ENCODE measurements around the gene PRKCH. TPM values are rescaled to one million over a fixed set of nuclear protein-coding genes. Genes with fewer than 3 reads are reported as not detected.

Gene PRKCH
- total RNA-seq, 1 experiment from 2014 or later: 170 TPM

GRCh38 chr14:61466905-61467280 is 145.5 kb downstream of the PRKCH start:
- H3K36me3 ChIP-seq (ENCODE audit: low read depth, low read length): 0 out of 2 replicates have a peak, but pooled peaks cover 2% of the 10 kb centered on the region
- TF ChIP-seq EZH2 (IDR thresholded peaks at IDR 0.05; ENCODE audit: low read length, unreplicated experiment) (no peak), CTCF (conservative IDR thresholded peaks at IDR 0.05; ENCODE audit: low read depth, low read length) (no peak), EZH2phosphoT487 (IDR thresholded peaks at IDR 0.05; ENCODE audit: borderline replicate concordance, low read length) (no peak)
- no TSS peak for BruUV-seq (replicated peaks)
- peaks cover 12% of the 10 kb centered on the region for H3K79me2 ChIP-seq (ENCODE audit: low read length)
- no peak overlapping the region for H3K4me3 ChIP-seq (ENCODE audit: low read length)
- no peak overlapping the region for H3K4me2 ChIP-seq (ENCODE audit: low read length)
- no peaks in the 10 kb centered on the region for H3K9me2 ChIP-seq (replicated peaks; ENCODE audit: low read length)
- H3F3A ChIP-seq (ENCODE audit: low read length, unreplicated experiment): no peaks in the 10 kb centered on the region
- no peaks in the 10 kb centered on the region for H4K20me1 ChIP-seq (ENCODE audit: low read length)
- peaks cover 57% of the 10 kb centered on the region for H3K4me1 ChIP-seq (ENCODE audit: insufficient read depth, low read length)
- no peaks in the 10 kb centered on the region for H3K27me3 ChIP-seq (ENCODE audit: low read length)
- no peak for ATAC-seq
- ChIA-PET CTCF (interaction anchor here (0.6 kb wide), 1 partner anchor 11 kb away, joined by 3 read pairs; no protein-coding TSS in a partner anchor), POLR2A (ENCODE audit: unreplicated experiment) (no interaction called here)
- H3K27ac ChIP-seq (ENCODE audit: low read length): peak overlapping the region; percentile 44; the same call in 1 of the 2 replicates
- H2AFZ ChIP-seq (ENCODE audit: low read length): no peak overlapping the region
- no peak overlapping the region; the same call in 1 of the 2 replicates for H3K9ac ChIP-seq (ENCODE audit: low read length)
- H3K9me3 ChIP-seq (ENCODE audit: low read length): no peaks in the 10 kb centered on the region
- intact Hi-C loops (cut with micrococcal nuclease): no loop called here
- no peak for DNase-seq

- Histone ChIP-seq H3K9me3 (ENCODE audit: low read length) (no peaks in the 10 kb centered on the region), H3K27ac (ENCODE audit: low read length) (no peak overlapping the region), H3F3A (ENCODE audit: low read length, unreplicated experiment) (no peaks in the 10 kb centered on the region), H3K4me3 (ENCODE audit: low read length) (no peak overlapping the region), H3K79me2 (ENCODE audit: low read length) (peaks cover 12% of the 10 kb centered on the region), H3K36me3 (ENCODE audit: low read depth, low read length) (0 out of 2 replicates have a peak, but pooled peaks cover 2% of the 10 kb centered on the region), H3K9ac (ENCODE audit: low read length) (no peak overlapping the region), H3K4me1 (ENCODE audit: insufficient read depth, low read length) (peaks cover 54% of the 10 kb centered on the region), H3K4me2 (ENCODE audit: low read length) (no peak overlapping the region), H4K20me1 (ENCODE audit: low read length) (no peaks in the 10 kb centered on the region), H3K9me2 (replicated peaks; ENCODE audit: low read length) (no peaks in the 10 kb centered on the region), H3K27me3 (ENCODE audit: low read length) (no peaks in the 10 kb centered on the region), H2AFZ (ENCODE audit: low read length) (no peak overlapping the region)
- ChIA-PET CTCF (interaction anchor here (0.6 kb wide), 1 partner anchor 12 kb away, joined by 3 read pairs; no protein-coding TSS in a partner anchor), POLR2A (ENCODE audit: unreplicated experiment) (no interaction called here)
- TF ChIP-seq CTCF (conservative IDR thresholded peaks at IDR 0.05; ENCODE audit: low read depth, low read length): no peak
- TF ChIP-seq EZH2phosphoT487 (IDR thresholded peaks at IDR 0.05; ENCODE audit: borderline replicate concordance, low read length): no peak
- no peak for TF ChIP-seq EZH2 (IDR thresholded peaks at IDR 0.05; ENCODE audit: low read length, unreplicated experiment)
- ATAC-seq (no peak), DNase-seq (no peak)
- intact Hi-C loops (cut with micrococcal nuclease): no loop called here
- BruUV-seq (replicated peaks): no TSS peak
These were observed 145.9 kb downstream of the PRKCH start for GRCh38 chr14:61467296-61467695.

GRCh38 chr14:61468063-61468825 is 146.9 kb downstream of the PRKCH start:
- POLR2A ChIA-PET (ENCODE audit: unreplicated experiment): interaction anchor here (0.5 kb wide), 1 partner anchor 79 kb away, joined by 12 read pairs; no protein-coding TSS in a partner anchor
- Histone ChIP-seq H2AFZ (ENCODE audit: low read length) (no peak overlapping the region), H3K9ac (ENCODE audit: low read length) (no peak overlapping the region), H3K27me3 (ENCODE audit: low read length) (no peaks in the 10 kb centered on the region), H3K4me1 (ENCODE audit: insufficient read depth, low read length) (peaks cover 54% of the 10 kb centered on the region), H3K9me2 (replicated peaks; ENCODE audit: low read length) (no peaks in the 10 kb centered on the region), H3K4me3 (ENCODE audit: low read length) (no peak overlapping the region), H4K20me1 (ENCODE audit: low read length) (no peaks in the 10 kb centered on the region), H3K9me3 (ENCODE audit: low read length) (no peaks in the 10 kb centered on the region), H3K27ac (ENCODE audit: low read length) (no peak overlapping the region), H3K36me3 (ENCODE audit: low read depth, low read length) (0 out of 2 replicates have a peak, but pooled peaks cover 2% of the 10 kb centered on the region), H3K79me2 (ENCODE audit: low read length) (peaks cover 17% of the 10 kb centered on the region), H3F3A (ENCODE audit: low read length, unreplicated experiment) (peaks cover 4% of the 10 kb centered on the region), H3K4me2 (ENCODE audit: low read length) (no peak overlapping the region)
- DNase-seq (no peak), ATAC-seq (no peak)
- no peak for TF ChIP-seq EZH2phosphoT487 (IDR thresholded peaks at IDR 0.05; ENCODE audit: borderline replicate concordance, low read length)
- TF ChIP-seq CTCF (conservative IDR thresholded peaks at IDR 0.05; ENCODE audit: low read depth, low read length): no peak
- TF ChIP-seq EZH2 (IDR thresholded peaks at IDR 0.05; ENCODE audit: low read length, unreplicated experiment): no peak
- BruUV-seq (replicated peaks): no TSS peak
- CTCF ChIA-PET: no interaction called here
- intact Hi-C loops (cut with micrococcal nuclease): no loop called here
